Measurements from ENCODE around the gene PSTPIP2.
"Not testable (repeated sequence)": the region's sequence is repeated elsewhere in the genome, so short reads cannot be mapped to it uniquely, and the experiment has no call there.

PSTPIP2 gene

DNA sequence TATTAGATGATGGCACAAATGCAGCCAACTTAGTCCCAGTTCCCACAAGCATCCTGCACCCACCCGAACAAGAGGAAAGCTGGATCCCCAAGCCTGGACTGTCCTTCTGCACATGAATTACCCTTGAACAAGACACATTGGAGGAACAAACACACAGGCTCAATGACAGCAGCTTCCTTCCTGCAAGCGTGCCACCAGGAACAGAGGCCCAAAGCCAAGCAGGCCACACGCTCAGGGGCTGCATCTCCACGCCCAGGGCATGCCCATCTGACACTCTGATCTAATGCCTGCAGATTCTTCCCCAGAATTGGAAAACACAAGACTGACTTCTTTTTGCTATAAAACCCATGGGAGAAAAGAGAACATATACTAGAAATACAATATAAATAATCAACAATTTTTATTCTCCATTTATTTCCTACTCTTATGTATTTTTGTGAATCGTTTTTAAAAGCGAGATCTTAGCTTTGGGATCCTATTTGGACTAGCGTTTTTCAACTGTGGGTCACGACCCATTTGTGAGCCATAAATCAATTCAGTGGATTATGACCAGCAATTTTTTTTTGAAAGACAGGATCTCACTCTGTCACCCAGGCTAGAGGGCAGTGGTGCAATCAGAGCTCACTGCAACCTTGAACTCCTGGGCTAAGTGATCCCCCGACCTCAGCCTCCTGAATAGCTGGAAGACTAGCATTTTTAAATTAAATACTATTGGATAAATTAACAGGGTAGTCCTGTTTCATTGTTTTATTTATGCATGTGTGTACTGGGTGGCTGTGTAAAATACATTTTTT lies 34.4 kb downstream of the PSTPIP2 start:
- DNase-seq (ENCODE audit: low spot score) = no peak

DNA sequence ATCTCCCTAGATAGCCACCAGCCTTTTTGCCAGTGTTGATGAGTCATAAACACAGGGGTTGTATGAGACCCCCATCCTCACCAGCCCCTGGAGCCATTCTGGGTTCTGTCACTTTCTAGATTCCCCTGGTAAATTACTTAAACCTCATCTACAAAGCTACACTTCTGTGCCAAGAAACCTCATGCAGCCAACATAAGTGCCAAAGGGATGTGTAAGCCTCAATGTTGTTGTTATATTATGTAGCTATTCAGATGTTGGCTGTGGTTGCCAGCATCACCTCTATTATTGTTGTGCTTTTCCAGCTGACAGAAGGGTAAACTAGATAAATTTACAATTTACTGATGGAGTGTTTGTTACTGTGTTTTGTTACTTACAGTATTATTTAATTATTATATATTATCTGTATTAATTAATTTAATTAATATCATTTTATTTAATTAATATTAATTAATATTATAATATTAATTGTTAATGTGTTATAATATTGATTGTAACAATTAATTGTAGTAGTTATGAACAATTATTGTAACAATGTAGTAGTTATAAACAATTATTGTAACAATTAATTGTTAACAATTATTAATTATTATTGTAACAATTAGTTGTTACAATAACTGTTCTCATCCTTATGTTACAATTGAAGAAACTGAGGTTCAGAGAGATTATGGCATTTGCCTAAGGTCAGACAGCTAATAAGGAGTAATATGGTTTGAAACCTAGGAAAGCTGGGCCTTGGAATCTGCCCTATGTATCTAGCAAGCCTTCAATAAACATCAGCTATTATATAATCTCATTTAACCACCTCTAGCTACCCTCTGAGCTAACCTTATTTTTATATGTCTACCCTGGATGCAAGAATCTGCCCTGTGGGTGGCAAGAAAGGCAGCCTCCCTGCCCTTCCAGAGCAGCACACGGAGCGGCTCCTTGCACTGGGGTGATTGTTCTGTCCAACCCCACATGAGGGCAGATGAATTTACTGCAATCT lies 36.1 kb downstream of the PSTPIP2 start:
- DNase-seq (ENCODE audit: low spot score) = no peak

DNA sequence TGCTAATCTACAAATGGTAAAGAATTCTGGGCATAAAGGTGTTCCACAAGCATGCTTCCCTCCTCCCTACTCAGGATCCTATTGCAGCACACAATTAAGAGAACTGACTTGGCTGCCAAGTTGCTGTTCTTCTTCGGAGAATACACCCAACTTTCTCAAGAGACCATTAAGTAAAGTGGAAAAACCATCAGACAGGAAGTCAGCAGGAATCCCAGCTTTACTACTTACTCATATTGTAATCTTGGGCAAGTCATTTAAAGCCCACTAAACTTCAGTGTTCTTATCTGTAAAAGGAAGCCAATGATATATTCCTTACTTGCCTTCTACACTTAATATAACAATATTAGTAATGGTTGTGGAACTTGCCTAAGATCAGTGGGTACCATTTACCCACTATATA lies 37.8 kb downstream of the PSTPIP2 start:
- no peak for DNase-seq (ENCODE audit: low spot score)

DNA sequence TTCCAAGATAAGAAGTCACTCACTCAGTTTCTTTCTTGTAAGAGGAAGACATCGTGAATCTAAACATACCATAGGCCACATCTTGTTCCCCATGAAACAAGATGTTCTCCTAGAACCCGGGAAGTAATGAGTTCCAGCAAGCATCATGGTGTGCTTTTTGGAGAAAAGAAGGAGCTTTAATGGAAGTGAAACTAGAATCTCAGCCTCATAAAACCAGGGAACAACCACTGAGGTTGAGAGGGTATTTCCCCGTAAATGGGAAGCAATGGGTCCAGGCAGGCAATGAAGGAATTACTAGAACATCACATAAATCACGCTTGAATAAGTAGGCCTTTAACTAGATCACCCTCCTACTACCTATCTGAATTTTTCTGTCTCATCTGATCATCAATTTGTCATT lies 40.3 kb downstream of the PSTPIP2 start:
- no peak for DNase-seq (ENCODE audit: low spot score)

DNA sequence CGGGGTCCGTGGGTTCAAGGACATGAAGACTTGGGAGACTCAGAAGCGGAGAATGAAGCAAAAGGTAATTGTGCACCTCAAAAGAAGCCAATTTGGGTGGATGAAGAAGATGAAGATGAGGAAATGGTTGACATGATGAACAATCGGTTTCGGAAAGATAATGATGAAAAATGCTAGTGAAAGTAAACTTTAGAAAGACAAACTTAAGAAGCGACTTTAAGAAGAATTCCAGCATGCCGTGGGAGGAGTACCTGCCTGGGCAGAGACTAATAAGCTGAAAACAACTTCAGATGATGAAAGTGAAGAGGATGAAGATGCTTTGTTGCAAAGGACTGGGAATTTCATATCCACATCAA lies 43.5 kb downstream of the PSTPIP2 start:
- DNase-seq (ENCODE audit: low spot score) = no peak

DNA sequence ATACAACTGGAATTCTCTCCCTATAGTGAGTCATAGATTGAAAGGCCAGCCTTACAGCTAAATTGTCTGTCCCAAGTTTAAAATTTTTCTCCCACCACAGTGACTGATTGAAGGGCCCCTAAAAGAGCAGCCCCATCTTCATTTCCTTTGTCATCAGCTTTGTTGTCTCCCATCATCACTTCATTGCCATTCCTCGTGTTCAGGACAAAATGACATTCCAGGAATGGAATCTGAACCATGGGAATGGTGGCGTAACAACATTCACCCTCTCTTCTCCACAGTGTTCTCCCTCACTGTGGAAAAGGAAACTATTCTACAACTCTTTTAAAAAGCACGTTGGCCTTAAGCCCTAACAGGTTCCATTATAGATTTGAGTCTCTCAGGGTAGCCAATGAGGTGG lies 52.1 kb downstream of the PSTPIP2 start:
- DNase-seq (ENCODE audit: low spot score) = no peak

DNA sequence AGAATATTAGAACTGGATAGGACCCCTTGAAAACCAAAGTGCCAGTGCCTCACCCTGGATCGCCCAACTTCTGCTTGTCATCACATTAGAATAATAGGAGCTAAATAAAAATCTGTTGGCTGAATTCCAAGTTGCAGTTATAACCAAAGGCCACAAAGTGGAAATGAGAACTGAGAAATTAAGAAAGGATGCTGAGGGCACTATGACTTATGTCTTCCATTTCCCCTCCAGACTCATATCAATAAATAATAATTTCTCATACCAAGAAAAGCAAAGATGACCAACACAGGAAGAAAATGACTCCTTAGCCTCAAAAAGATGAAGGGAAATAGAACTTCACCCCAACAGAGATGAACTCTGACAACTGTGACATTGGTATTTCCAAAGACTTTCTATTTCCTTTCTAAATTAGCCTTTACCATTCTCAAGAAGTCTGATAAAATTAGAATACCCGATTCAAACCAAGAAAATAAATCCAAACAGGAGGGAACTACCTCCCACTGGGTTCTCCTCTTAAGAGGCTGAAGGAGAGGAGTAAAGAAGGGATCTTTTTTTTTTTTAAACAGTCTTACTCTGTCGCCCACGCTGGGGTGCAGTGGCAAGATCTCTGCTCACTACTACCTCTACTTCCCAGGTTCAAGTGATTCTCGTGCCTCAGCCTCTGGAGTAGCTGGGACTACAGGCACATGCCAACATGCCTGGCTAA lies 58.4 kb downstream of the PSTPIP2 start:
- DNase-seq (ENCODE audit: low spot score) = no peak

DNA sequence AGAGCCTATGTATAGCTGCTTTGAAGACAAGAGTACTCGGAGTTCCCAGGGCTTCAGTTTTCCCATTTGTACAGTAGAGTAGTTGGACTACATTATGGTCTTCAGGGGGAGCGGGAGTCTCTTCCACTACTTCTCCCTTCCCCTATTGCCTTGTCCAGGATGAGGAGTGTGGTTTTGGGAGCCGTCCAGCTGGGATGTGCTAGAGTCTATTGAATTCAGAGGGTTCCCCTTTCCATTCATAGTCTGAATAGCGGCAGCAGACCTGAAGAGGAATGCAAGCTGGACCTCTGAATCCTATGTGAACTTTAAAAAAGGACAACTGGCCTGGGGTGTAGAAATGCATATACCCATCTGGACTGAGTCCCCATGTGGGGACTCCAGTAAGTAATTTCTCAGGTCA lies 61.4 kb downstream of the PSTPIP2 start:
- DNase-seq (ENCODE audit: low spot score) = no peak

DNA sequence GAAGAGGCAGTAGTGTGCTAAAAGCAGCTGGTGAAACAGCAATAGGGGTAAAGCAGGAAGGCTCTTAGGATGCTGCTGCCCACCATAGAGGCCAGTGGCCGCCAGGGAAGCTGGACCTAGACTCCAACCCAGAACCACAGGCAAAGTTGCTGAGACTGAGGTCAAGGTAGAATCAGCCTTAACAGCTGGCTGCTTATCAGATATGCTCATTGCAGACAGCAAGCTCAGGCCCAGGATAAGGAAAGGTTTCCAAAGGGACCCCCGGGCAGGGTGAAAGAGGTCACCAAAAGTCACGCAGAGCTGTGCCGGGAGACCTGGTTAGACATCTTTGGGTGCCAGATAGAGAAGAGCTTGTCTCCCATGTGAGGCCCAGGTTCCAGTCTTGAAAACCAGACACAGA lies 62.0 kb downstream of the PSTPIP2 start:
- no peak for DNase-seq (ENCODE audit: low spot score)

DNA sequence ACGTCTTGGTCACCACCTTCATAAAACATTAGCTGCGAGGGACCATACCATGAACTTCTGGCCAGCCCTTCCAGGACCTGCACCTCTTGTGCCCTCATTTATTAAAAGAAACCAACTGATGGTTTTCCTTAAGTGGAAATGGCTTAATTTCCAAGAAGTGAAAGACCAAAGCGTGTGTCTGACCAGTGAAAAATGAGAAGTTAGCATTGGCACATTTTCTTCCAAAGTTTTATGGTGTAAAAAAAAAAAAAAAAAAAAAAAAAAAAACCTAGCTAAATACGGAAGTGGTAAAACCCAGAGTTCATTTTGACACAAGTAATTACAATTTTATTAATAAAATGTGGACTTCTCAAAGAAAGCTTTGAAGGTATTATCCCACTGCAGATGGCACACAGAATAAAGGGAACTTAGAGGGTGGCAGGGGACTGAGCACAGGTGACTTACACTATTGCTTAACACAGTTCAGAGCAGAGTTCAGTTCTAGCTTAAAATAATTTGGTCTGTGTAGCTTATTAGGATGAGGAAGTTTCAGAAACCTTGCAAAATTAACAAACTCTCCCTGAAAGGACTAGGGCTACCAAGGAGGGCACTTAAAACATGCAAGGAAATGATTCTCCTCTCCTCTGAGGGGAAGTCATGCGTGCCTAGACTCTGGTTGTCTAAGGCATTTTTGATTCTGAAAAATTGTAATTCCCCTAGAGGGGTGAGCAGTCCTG lies 62.8 kb downstream of the PSTPIP2 start:
- DNase-seq (ENCODE audit: low spot score) = no peak

DNA sequence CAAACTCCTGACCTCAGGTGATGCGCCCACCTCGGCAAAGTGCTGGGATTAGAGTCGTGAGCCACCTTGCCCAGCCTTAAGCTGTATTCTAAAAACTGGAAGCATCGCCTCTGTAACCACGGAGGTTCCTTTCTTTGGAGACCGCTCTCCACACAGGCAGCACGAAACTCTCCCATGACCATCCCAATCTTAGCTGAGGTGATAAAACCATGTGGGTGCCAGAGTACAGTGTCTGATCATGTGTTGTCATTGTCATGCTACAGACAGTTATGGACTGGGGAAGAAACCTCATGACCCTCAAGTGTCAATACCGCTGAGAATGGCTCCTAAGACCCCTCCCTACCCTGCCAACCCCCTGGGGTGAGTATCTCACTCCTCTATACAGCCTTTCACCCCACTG lies 63.5 kb downstream of the PSTPIP2 start:
- DNase-seq (ENCODE audit: low spot score) = no peak

DNA sequence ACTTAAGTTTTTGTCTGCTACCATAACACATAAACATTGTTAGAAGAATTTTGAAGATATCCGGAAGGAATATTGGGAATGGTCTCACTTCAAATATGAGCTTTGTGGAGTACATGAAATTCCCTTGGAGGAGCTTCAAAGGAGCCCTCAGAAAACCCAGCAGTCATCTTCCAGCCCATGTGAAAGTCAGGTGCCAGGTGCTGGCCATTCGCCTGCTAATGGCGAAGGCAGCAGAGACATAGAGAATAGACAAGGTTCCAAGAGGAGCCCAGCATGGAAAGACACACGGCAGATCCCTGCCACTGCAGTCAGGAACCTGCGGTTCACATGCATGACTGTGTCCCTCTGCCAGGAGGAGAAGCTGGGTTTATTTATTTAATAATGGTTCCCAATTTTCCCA lies 64.9 kb downstream of the PSTPIP2 start:
- DNase-seq (ENCODE audit: low spot score) = no peak

DNA sequence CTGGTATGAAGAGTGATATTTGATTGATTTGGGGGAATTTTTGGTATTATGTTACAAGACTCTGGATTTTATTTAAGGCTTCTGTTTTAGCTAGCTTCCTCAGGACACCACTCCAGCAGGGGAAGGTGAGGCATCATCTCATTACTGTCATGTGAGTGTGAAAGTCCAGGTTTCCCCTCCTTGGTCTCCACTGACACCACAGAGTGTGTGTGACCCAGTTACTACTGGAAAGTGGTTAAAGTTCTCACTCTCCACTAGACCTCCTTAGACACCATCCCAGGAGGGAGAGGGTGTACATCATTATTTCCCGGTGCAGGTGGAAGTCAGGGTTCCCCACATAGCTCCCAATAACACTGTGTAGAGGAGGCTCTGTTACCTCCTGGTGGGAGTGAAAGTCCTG lies 69.1 kb downstream of the PSTPIP2 start:
- DNase-seq (ENCODE audit: low spot score) = no peak

DNA sequence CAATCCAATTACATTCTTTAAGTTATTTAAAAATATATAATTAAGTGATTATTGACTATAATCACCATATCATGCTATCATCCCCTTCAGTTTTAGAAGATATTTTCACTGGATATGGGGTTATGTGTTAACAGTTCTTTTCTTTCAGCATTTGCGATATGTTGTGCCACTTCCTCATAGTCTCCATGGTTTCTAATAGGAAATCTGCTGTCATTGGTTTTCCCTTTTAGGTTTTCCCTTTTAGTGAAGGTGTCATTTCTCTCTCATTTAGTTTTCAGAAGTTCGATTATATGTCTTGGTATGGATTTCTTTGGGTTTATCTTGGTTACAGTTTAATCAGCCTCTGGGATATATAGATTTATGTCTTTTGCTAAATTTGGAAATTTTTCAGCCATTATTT lies 70.2 kb downstream of the PSTPIP2 start:
- no peak for DNase-seq (ENCODE audit: low spot score)

DNA sequence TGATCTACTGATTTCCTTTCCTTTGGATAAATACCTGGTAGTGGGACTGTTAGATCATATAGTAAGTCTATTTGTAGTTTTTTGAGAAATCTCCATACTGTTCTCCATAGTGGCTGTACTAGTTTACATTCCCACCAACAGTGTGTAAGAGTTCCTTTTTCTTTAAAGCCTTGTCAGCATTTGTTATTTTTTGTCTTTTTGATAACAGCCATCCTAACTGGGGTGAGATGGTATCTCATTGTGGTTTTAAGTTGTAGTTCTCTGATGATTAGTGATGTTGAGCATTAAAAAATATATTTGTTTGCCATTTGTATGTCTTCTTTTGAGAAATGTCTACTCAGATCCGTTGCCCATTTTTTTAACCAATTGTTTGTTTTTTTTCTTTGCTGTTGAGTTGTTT lies 71.0 kb downstream of the PSTPIP2 start:
- DNase-seq (ENCODE audit: low spot score) = no peak

DNA sequence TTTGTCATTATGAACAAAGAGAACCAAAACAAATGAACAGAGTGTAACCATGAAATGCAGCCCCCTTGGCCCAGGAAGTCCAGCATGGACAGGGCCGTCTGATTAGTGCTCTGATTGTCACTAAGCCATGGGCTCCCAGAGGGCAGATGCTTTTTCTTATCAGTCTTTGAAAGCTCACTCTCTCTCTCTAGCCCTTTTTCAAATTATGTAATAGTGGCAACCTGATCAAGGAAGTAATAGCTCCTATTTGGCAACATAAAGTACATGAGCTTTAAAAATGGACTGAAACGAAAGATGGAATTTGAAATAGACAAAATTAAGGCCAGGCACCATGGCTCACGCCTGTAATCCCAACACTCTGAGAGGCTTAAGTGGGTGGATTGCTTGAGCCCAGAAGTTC lies 72.5 kb downstream of the PSTPIP2 start:
- DNase-seq (ENCODE audit: low spot score) = no peak

DNA sequence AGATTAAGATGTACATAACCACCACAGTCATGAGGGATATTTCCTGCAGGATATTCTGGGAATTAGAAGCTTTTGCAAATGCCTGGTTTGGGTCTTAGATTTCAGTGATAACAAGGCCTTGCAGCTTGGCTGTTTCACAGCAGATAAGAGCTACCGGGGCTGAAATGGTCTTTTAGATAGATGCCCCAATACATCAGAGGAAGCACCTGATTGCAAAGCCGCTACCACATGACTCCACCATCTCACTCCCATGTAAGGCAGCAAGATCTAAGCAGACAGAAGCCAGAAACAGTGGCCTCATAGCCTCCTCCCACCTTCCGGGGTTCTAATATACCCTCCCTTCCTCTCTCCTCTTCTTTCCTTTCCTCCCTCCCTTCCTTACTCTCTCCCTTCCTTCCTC lies 73.8 kb downstream of the PSTPIP2 start:
- no peak for DNase-seq (ENCODE audit: low spot score)

DNA sequence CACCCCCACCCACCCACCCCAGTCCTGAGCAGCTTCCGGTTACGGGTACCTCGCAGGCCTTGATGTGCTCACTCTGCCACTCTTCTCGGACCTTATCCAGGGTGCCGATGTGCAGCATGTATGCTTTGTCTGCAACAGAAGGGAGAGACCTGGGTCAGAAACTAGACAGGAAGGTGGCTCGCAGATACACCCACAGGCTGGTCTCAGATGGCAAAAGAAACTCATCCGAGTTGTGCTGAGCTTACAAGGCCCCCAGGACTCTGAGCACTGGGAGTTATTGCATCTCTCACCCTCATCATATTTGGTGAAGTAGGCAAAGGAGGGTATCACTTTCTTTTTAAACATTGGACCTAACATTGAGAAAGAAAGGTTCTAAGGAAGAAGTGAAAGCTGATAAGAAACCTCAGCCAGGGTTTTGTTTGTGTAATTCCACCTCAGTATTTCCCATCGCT lies 74.3 kb downstream of the PSTPIP2 start:
- DNase-seq (ENCODE audit: low spot score) = no peak

DNA sequence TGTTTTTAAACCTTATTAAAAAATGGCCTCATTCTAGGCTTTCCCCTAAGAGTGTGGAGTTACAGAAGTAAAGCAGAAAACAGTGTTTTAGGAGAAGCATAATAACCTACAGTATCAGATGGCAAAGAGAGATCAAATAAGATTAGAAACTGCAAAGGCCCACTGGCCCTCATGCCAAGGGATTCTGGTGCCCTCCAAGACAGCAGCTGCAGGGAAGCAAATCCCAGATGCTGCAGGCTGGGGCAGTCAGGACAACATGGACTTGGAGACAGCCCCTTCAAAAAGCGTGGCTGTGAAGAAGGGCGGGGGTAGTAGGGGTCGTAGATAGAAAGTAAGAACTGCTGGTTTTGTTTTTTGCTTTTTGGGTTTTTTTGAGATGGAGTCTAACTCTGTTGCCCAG lies 76.6 kb downstream of the PSTPIP2 start:
- DNase-seq (ENCODE audit: low spot score) = no peak

DNA sequence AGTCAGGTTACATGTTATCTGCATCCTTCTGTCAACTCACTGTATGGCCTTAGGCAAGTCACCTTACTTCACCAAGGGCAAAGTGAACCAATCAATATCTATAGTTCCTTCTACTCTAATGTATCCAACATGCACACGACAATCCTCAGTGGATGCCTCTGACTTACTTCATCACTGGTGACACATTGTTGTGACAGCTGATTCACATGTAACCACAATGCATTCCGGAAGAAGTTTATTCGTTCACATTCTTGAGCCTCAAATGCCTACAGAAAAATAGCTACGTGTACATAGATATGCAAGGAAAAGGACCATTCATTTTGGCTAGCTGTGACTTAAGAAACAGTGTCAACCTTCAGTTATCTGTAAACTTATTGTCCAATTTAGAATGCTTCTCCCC lies 78.6 kb downstream of the PSTPIP2 start:
- DNase-seq (ENCODE audit: low spot score) = no peak

DNA sequence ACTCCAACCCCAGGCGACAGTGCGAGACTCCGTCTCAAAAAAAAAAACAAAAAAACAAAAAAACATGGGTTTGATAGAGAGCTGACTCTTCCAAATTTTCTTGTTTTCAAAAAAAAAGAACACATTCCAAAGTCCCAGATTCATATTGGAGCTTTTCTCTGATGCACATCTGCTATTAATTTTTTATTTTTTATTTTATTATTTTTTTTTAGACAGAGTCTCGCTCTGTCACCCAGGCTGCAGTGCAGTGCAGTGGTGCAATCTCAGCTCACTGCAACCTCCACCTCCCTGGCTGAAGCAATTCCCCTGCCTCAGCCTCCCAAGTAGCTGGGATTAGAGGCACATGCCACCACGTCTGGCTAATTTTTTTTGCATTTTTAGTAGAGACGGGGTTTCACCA lies 79.5 kb downstream of the PSTPIP2 start:
- not testable (repeated sequence) for DNase-seq (ENCODE audit: low spot score)

DNA sequence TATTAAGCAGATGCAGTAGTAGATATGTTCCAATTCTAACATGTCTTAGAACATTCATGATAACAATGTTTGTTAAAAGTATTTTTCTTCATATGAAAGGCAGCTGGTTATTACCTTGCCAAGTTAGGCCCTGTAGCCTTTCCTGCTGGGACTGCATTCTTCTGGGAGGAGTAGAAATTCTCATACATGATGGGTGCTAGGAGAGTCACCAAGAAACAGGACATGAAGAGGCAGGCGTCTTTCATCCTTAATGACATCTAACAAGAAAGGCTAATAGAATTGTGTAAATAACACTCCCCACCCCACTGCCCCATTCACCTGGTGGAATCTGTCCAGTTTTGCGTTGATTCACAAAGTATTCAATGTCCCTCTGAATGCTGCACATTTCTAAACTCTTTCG lies 80.3 kb downstream of the PSTPIP2 start:
- DNase-seq (ENCODE audit: low spot score) = no peak
